CD4-positive, alpha-beta T cell treated with Interleukin-4 for 1 hour (primary cell): Measurements from ENCODE around the gene STYXL2.

Source experiments
- DNase-seq, 2 donors: peaks; one replicate each; pipeline ENCODE4 v3.0.0-alpha.2; 2020 to 2022

STYXL2 gene

DNA sequence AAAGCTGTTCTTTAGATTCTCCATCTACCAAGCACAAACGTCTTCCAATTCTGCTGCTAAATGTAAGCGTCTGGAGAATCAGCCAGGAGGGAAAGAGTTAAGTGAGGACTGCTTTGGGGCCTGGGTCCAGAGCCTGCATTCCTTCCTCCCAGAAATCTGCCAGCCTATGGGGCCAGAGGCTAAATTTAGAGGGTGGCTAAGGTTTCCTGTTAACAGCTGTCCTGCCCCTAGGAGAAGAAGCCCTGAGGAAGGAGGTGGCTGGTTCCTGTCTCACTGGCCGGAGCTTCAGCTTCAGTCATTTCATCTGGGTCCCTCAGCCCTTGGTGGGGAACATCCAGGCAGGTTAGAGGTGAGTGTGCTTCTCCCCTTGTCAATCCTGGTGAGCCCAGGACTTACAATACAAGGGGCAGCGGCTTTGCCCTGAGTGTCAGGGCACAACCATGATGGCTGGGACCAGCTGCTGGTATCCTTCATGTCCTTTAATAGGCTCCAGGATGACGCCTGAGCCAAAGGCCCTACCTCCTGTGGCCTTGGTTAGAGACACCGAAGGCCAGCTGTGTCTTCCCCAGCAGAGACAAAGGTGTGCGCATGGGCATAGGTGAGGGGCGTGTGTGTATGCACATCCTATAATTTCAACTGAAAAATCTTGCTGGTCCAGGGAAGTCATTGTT is at the start of gene STYXL2:
TSS of gene STYXL2 (plus strand) at position 230 of the 671 bp plus-strand sequence. CDS start 775 bp downstream, outside the sequence.
- DNase-seq: no peak

DNA sequence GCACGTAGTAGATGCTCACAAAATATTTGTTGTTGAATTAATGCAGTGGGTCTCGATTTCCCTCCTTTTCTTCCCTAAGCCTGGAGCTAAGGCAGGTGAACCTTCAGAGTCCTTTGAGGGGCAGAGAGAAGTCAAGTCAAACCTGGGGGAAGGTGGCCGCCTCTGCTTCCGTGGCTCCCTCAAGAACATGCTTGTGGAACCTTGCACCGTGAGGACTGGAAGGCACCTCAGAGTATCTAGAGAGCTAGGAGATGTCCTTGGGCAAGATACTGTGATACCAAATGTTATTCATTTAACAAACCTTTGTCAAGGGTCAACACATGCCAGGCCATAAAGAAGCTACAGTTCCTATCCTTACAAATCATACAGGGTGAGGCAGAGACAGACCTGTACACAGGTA is 42.0 kb upstream of the STYXL2 start:
- DNase-seq: no peak

DNA sequence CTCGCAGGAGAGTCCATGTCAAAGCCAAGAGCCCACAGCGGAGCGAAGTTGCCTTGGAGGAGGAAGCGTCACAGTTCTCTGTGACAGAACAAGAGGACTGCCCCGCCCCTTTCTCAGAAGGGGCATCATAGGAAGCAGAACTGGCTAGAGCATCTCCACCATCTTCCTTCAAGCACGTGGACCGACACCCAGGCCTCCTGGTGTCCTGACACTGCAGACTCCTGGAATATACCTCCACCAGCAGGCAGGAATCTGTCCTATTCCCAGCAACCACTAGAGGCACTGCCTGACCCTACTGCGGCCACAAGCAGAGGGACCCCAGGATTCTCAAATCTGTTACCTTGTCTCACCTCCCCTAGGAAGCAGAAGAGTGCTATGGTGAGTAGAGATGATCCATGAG is 41.5 kb upstream of the STYXL2 start:
- DNase-seq: no peak

DNA sequence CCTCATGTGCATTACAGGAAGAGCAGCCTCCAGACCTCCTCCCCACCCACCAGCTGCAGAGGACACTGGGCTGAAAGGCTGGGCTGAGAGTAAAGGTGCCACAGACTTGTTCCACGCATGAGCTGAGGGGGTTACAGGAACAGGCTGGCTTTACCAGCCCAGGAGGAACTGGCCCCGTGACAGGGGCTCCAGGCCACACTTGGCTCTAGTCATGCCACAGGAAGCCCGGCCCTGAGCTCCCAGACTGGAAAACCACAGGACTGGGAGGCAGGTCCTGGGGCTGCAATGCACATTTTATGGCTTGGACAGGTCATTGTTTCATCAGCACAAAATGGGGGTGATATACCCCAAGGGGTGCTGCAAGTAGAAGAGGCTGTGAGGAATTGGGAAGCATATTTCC is 39.3 kb upstream of the STYXL2 start:
- DNase-seq: no peak

DNA sequence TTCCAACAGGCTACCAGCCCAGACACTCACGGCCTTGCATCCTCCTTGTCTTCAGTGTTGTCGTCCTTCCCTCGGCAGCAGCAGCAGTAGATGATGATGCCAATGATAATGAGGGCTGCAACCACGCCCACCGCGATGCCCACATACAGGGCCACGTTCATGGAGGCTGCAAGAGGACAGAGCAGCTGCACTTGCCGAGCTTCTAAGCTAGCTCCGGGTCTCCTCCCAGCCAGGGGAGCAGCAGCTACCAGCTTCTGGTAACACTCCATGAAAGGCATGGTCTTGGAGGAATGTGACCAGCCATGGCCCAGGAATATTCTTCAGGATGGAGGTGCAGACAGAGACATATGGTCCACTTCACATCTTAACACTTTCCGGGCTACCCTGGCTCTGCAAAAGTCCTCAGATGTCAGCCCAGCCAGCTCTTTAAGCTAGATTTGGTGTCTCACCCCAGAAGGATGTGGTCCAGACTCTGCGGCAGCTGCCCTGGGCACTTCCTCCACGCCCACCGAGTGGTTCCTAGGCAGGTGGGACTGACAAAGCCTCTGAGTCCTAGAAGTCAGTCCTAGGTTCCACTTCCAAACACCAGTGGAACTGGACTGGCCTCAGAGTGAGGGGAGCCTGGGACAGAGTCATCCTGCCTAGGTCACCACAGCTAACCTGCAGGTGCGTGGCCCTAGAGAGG is 38.8 kb upstream of the STYXL2 start:
- no peak for DNase-seq

DNA sequence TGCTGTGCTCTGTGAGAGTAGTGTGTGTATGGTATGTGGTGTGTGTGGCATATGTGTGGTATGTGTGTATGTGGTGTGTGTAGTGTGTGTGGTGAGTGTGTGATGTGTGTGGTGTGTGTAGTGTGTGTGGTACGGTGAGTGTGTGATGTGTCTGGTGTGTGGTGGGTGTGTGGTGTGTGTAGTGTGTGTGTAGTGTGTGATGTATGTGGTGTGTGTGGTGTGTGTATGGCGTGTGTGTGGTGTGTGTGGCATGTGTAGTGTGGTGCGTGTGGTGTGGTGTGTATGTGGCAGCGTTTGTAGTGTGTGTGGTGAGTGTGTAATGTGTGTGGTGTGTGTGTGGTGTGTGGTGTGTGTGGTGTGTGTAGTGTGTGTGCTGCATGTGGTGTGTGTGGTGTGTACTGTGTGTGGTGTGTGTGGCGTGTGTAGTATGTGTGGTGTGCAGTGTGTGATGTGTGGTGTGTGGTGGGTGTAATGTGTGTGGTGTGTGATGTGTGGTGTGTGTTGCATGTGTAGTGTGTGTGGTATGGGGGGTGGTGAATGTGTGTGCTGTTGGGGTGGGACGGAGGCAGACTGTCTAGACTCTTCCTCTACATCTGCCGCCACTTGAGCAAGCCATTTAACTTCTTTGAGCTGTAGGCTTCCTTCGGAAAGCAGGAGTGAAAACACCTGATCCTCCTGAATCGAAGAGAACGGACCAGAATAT is 37.2 kb upstream of the STYXL2 start:
- DNase-seq: no peak

DNA sequence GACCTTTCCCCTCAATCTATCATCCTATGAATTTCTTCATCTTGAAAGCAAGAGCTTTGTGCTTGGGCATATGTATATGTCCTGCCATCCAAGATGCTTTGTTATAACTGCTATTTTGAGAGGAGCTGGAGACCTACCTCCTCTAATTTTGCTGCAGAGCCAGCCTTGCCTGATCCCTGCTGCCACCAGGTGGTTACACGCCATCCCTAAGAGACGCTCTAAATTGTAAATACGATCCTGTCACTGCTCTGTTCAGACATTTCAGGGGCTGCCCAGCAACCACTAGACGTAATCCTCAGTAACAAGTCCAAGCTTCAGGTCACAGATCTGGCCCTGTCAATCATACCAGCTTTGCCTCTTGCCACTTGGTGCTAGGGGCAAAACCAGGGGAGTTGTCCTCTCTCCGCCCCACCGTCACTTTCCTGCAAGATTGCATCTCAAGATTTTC is 36.6 kb upstream of the STYXL2 start:
- DNase-seq: no peak

DNA sequence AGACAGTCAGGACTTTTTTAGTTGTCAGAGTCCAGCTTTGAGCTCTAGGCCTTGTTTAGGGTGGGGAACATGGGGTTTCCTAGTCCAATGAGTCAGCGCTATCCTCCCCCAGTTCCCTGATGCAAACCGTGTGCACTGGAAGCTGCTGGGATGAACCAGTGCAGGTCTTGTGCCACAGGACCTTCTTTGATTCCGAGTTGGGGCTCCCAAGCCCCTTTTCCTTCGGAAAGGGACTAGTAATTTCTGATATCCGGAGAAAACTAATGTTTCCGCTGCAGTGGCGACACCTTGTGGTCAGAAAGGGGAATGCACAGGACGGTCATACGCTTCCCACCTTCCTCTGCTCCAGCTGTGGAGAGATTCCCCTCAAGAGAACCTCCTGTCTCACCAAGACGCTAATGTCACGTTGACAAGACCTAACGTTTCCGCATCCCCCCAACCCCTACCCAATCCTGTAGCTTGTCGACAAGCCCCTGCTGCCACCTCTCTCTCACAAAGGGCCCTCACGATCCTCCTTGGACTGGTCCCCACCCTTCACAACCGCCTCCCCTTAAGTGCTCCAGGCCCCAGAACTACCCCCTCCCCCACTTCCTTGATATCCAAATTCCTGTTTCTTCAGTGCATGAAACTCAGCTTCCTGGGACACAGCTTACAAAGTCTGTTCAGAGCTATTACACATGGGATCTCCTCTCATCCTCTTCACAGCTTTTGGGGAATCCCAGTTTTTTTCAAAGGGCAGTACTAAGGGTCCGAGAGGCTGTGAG is 34.6 kb upstream of the STYXL2 start:
- peak; percentile 63 to 69 for DNase-seq

DNA sequence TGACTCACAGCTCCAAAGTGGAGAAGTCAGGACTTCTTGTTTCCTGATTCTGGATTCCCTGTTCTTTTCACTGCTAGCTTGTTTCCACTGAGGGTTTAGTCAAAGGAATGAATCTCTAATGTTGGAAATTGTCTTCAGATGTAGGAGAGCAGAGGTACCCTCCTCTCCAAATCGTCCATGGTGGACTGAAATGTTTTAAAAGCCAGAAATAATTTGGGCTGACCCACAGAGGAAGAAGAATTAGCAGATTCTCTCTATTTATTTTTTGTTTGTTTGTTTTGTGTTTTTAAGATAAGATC is 34.1 kb upstream of the STYXL2 start:
- no peak for DNase-seq

DNA sequence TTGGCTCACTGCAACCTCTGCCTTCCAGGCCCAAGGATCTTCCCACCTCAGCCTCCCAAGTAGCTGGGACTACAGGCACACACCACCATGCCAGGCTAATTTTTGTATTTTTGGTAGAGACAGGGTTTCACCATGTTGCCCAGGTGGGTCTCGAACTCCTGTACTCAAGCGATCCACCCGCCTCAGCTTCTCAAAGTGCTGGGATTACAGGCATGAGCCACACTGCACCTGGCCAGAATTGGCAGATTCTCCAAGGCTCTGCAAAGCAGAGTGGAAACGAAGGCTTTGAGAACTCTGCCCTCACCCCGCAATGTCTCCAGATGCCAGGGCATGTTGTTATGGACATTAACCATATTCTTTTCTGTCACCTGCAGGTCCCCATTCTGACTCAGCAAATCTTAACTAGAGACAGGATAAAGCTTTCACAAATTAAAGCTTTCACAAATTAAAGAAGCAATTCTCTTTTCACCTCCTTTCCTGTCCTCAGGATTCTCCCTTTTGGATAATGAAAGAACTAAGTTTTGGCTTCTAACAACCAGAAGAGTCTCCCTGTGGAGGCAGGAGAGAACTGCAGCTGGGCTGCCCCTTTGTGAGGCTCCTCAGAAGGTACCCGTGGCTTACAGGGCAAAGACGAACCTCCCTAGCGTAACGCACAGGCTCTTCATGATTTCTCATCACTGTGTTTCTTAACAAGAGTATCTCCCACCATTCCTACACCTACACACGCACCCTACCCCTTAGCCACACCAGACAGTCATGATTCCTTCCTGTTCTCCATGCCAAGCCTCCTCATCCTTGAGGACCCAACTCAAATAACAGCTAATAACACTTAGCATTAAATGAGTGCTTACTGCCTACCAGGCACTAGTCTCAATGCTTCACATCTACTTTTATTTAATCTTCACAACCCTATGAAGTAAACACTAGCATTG is 33.5 kb upstream of the STYXL2 start:
- no peak for DNase-seq

DNA sequence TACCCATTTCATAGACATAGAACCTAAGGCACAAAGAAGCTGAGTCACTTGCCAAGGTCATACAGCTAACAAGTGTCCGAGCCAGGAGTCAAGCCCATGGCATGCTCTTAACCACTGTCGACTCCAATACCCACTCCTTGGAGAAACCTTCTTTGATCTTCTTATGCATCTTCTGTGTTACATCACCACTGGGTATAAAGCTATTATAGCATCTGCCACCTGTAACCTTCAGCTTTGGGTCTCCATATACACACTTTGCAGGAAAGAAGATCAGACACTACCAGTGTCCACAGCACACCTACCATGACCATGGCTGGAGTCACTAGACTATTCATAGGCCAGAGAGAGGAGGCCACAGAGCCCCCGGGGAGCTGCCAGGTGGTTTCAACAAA is 32.8 kb upstream of the STYXL2 start:
- DNase-seq: no peak

DNA sequence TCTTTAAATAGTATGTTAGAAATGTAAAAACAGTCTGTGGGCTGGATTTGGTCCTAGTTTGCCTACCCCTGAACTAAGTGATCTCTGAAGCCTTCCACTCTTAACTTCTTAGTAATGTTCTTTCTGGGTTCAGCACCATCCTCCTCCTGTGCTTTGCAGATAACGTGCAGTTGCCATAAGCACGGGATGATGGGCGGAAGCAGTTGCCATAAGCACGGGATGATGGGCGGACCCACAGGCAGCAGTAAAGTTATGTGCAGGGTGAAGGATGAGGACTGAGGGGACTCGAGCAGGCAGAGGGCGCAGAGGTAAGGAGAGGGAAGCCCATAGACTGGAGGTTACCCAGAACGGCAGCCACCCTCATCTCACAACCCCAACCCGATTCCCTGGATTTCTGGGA is 29.3 kb upstream of the STYXL2 start:
- no peak for DNase-seq

DNA sequence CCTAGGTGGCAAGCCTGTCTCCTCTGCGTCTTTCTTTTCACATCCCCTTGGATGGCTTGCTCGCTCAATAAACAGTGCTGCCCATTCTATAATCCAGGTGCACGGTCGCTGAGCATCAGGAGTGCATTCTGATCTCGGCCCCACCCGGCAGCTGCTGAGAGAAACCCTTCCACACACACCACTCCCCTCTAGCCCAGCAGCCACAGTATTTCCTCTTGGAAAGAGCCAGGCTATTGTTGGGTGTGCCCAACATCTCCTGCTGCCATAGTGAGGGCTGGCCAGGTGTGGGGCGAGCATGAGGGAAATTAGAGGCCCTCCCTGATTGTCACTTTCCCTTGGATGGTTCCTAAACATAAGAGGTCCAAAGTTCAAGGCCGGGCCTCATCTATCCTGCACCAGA is 28.4 kb upstream of the STYXL2 start:
- DNase-seq: no peak

DNA sequence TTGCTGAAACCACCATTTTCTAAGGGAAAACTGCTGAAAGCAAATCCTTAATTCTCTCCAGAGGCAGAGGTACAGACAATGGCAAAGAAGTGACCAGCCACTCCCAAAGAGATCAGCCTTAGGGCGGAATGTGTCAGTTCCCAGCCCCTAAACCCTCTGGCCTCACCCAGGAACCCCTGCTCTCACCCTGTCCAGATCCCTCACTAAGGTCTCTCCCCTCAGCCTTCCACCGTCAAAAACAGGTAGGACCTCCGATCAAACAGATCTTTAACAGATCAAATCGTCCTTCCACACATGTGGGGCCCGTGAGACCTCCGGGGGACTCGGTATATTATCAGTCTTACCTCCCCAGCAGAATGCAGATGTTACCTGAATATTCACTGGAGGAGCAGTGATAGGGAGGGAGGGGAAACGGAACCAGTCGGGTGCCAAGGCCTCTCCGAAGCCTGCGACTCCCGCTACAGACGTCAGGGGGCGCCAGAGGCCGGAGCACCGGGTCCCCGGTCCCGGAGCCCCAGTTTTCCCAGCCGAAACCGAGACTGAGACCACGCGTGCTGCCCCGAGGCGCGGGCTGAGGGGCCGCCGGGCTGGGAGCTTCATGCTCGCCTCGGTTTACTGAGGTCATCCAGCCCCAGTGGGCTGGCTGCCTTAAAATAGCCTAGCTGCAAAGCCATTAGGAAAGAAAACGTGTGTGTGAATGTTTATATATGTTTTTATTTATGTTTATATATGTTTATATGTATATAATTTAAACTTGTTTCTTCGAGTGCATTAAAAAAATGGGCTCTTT is 27.3 kb upstream of the STYXL2 start:
- DNase-seq: peak; percentile 78 to 82

DNA sequence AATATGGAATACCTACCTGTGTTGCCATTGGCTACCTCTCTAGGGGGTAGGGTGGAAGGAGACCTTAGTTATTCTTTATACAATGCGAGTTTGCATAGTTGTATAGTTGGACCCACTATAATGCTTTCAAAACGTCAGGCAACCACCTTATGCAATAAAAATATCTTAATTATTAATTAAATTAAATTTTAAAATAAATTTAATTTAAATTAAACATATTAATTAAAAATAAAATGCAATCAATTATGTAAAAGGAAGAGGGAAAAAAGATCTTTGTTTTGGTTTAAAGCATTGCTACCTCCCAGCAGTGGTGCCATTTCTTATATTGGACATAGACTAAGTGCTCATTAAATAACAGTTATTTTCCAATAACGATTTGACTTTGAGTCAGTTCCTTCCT is 26.0 kb upstream of the STYXL2 start:
- no peak for DNase-seq

DNA sequence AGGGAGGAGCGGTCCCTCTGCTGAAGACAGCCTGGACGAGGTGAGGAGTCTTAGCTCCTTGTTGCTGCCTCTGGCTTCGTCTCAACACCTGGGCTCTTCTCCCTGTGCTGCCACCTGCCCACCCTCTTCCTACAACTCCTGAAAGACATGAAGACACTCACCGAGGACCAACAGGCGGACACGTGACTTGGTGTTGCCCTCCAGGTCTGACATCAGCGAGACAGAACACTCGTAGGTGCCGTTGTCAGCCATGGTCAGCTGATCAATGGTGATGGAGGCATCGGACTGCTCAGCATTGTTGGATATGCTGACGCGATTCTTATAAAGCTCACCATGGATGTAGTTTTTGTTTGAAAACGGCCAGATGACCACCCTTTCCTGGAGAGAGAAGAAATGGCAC is 25.1 kb upstream of the STYXL2 start:
- no peak for DNase-seq

DNA sequence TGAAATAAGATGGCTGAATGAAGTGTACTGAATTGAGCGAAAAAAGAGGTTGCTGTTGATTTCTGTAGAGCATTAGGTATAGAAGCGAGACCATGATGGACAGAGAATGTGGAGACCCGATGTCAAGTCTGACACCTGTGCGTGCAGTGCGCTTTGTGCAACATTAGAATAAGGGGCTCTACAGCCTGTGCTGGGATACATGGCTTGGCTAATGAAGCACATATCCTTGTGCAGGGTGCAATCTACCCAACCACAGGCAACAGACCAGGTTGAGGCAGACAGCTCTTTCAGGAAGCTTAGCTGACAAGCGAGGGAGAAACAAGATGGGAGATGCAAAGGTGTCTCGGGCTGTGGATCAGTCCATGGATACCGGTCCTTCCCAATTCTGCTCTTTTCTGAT is 22.6 kb upstream of the STYXL2 start:
- DNase-seq: no peak

DNA sequence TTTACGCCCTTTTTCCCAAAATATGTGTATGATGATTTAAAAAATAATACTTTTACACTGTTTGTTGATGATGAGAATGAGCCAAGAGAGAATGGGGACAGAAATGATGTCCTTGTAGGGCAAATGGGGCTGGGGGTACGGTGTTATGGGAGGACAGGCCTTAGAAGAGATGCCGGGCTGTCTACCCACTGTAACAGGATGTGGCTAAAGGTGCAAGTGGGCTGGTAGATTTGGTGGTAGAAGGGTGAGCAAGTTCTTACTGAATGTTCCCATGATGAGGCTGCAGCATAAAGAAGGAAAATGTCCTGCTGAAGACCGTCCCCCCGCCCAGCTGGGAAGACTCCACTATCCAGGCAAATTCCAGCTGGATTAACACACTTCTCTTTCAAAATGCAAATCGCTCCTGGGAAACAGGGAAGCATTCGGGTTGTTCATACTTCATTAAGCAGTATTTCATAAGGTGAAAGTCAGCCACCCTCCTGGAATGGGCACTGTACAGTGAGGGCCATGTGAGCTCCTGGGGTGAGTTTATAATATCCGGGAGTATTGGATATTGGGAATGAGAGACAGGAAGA is 17.7 kb upstream of the STYXL2 start:
- DNase-seq: peak in 1 of 2 donors; percentile 19

DNA sequence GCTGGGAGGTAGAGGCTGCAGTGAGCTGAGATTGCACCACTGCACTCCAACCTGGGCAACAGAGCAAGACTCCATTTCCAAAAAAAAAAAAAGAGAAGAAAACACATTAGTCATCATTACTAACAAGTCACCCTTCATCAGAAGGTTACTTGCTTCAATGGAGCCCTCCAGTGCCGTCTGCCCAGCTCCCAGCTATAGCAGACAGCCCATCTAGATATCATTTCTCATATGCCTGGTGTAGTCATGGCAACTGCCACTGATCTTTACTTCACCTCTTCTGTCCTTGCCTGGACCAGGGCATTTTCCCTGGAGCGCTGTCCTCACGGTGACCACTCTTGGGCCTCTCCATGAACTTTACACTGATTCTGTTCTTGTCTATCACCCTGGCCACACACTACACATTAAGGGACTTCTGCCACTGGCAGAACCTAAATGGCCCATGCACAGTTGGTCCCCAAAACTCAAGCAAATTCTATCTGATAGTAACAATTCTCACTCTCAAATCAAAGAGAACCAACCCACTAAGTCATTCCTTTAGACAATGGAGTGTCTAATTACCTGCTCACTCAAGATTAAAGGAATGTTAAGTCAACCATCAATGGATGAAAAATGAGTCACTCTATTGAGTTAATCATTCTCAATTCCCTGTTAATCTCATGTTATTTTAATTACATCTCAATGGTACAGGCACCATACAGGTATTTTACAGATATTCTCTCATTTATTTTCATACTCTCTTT is 16.6 kb upstream of the STYXL2 start:
- no peak for DNase-seq

DNA sequence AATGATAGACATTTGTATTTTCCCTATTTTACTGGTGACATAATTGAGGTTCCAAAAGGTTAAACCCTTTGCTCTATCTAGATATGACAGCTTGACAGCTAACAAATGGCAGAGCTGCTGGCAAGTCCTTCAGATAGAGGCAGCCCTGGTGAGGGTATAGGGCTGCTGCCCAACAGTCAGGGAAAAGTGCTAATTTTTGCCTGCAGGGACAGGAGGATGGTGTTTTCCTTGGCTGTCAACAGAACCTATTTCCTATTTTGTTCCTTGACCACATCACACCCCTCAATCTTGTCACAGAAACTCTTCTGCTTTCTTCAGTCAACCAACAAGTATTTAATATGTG is 16.0 kb upstream of the STYXL2 start:
- no peak for DNase-seq
